Endothelial cell of umbilical vein (primary cell): ENCODE data around the gene C11orf24. TPM values are rescaled to one million over a fixed set of nuclear protein-coding genes. Genes with fewer than 3 reads are reported as not detected.

Experiments used
- BruUV-seq: library from RNA; stranded (reverse); fragments of 400-500 nt; replicated peaks from 2 replicates; lab custom pipeline; 2021; lab: Mats Ljungman, UMichigan
- CTCF ChIA-PET: fragments of 300-600, 350-600 bp; sonication (Branson Sonifier 250); formaldehyde crosslinking; loops from one replicate; lab custom pipeline; 2021; ENCODE audit warnings: antibody characterized with exemption, inconsistent platforms; lab: Charles Lee
- POLR2A ChIA-PET: fragments of 300-600, 350-600 bp; sonication (Branson Sonifier 250); formaldehyde crosslinking; loops from one replicate; lab custom pipeline; 2021; ENCODE audit warnings: antibody characterized with exemption, inconsistent platforms; lab: Charles Lee
- DNase-seq: peaks from one replicate; pipeline ENCODE4 v3.0.0-alpha.2; 2011; ENCODE audit warnings: low read depth, low spot score
- FAIRE-seq: peaks from 2 replicates; lab custom pipeline; 2011; peaks lifted over from hg19 to GRCh38; lab: Jason Lieb, UNC
- H2AFZ ChIP-seq: 2 replicates; pipeline ENCODE4 v1.6.0; 2012; ENCODE audit warnings: low read depth, low read length, control low read depth, inconsistent platforms
- H3K27ac ChIP-seq: 2 replicates; pipeline ENCODE4 v1.5.1; 2011; ENCODE audit warnings: low read depth, mild to moderate bottlenecking, control low read depth, low read length, moderate library complexity; ENCODE audit not compliant: insufficient read depth
- H3K27me3 ChIP-seq, 2 experiments: 2 replicates each; pipeline versions ENCODE4 v1.6.0 to v1.6.1; 2011; ENCODE audit warnings: low read length in 2 of 2, mixed read lengths in 1 of 2; ENCODE audit not compliant: control insufficient read depth in 2 of 2, insufficient read depth in 2 of 2
- H3K36me3 ChIP-seq, 2 experiments: 2 replicates in 1 of 2; 3 replicates in 1 of 2; pipeline ENCODE4 v1.5.1; 2011; ENCODE audit warnings: low read length in 2 of 2, mild to moderate bottlenecking in 1 of 2, moderate library complexity in 1 of 2; ENCODE audit not compliant: control insufficient read depth in 2 of 2, insufficient read depth in 2 of 2; ENCODE audit errors: extremely low read depth in 1 of 2
- H3K4me1 ChIP-seq: 3 replicates; pipeline ENCODE4 v1.5.1; 2011; ENCODE audit warnings: mild to moderate bottlenecking, low read length; ENCODE audit not compliant: control insufficient read depth, insufficient read depth; ENCODE audit errors: extremely low read depth
- H3K4me2 ChIP-seq: 2 replicates; pipeline ENCODE4 v1.6.1; 2011; ENCODE audit warnings: low read length, control low read depth, mixed read lengths; ENCODE audit not compliant: insufficient read depth
- H3K4me3 ChIP-seq, 3 experiments: fragments of 200-600 bp in 1 of 3; sonication (generic), shearing (Covaris generic) in 1 of 3; replicated peaks in 1 of 3; 2 replicates each; pipeline ENCODE4 v1.5.1; 2011 to 2016; ENCODE audit warnings: control low read depth in 3 of 3, low read length in 3 of 3, mild to moderate bottlenecking in 2 of 3, inconsistent platforms in 1 of 3, low read depth in 1 of 3, moderate library complexity in 1 of 3; ENCODE audit not compliant: insufficient read depth in 1 of 3
- H3K79me2 ChIP-seq: 2 replicates; pipeline ENCODE4 v1.6.0; 2012; ENCODE audit warnings: low read length, inconsistent platforms; ENCODE audit not compliant: control insufficient read depth, insufficient read depth
- H3K9ac ChIP-seq: replicated peaks from 2 replicates; pipeline ENCODE3; 2011; ENCODE audit warnings: low read length, control low read depth; ENCODE audit not compliant: insufficient read depth; ENCODE audit errors: extremely low read depth
- H3K9me1 ChIP-seq: replicated peaks from 3 replicates; pipeline ENCODE4 v1.6.0; 2011; ENCODE audit warnings: mild to moderate bottlenecking, low read length; ENCODE audit not compliant: control insufficient read depth, insufficient read depth; ENCODE audit errors: extremely low read depth
- H3K9me3 ChIP-seq: replicated peaks from 2 replicates; pipeline ENCODE4 v1.5.1; 2012; ENCODE audit warnings: low read length, inconsistent platforms; ENCODE audit not compliant: control insufficient read depth, insufficient read depth
- H4K20me1 ChIP-seq: replicated peaks from 2 replicates; pipeline ENCODE3; 2011; ENCODE audit warnings: mild to moderate bottlenecking, low read length; ENCODE audit not compliant: control insufficient read depth, insufficient read depth; ENCODE audit errors: extremely low read depth
- EZH2 ChIP-seq: IDR thresholded peaks from 2 replicates; pipeline ENCODE4 v1.6.1; 2012; ENCODE audit warnings: borderline replicate concordance, low read depth, mild to moderate bottlenecking, moderate library complexity, low read length, inconsistent platforms; ENCODE audit not compliant: severe bottlenecking
- FOS ChIP-seq: IDR thresholded peaks from 2 replicates; pipeline ENCODE4 v1.6.1; 2011; ENCODE audit warnings: mild to moderate bottlenecking, low read length, moderate library complexity, borderline replicate concordance; ENCODE audit not compliant: insufficient read depth
- GATA2 ChIP-seq: IDR thresholded peaks from 2 replicates; pipeline ENCODE4 v1.7.0; 2011; ENCODE audit warnings: low read depth, mild to moderate bottlenecking, moderate library complexity, mixed read lengths, low read length; ENCODE audit not compliant: insufficient read length, insufficient read depth
- JUN ChIP-seq: IDR thresholded peaks from 2 replicates; pipeline ENCODE4 v1.6.1; 2011; ENCODE audit warnings: borderline replicate concordance, low read depth; ENCODE audit not compliant: insufficient read length, insufficient read depth
- MAX ChIP-seq: IDR thresholded peaks from 2 replicates; pipeline ENCODE4 v1.6.1; 2011; ENCODE audit not compliant: insufficient read depth, insufficient read length
- MYC ChIP-seq: IDR thresholded peaks from one replicate; pipeline ENCODE4 v1.6.1; 2011; ENCODE audit warnings: mild to moderate bottlenecking, low read depth, low read length
- POLR2A ChIP-seq: IDR thresholded peaks from 2 replicates; pipeline ENCODE4 v1.6.1; 2012; ENCODE audit warnings: low read depth, mild to moderate bottlenecking, control low read depth, low read length
- POLR2AphosphoS5 ChIP-seq: IDR thresholded peaks from 2 replicates; pipeline ENCODE4 v1.6.1; 2012; ENCODE audit warnings: low read depth, mild to moderate bottlenecking, control low read depth, low read length, moderate library complexity; ENCODE audit not compliant: insufficient read depth
- dilution Hi-C: fragments of 300-500 bp; cut with MboI; formaldehyde crosslinking; loops from one replicate; pipeline ENCODE4 v1.15.0; 2019; ENCODE audit warnings: low sequenced_read_pairs; ENCODE audit not compliant: extremely low pct_ligation_motif_present
- intact Hi-C: fragments of 100-400 bp; cut with micrococcal nuclease; formaldehyde crosslinking; loops from one replicate; pipeline ENCODE4 v1.10.0; 2022
- polyA plus RNA-seq, 4 experiments: library from polyadenylated mRNA; depleted of rRNA in 3 of 4; stranded (reverse) in 3 of 4; unstranded in 1 of 4; fragments of >200 nt; gene quantifications; 2 replicates each; pipeline versions ENCODE4 v1.2.1 to v1.2.3, GENCODE V29; 2011 to 2012; ENCODE audit warnings: missing spikeins in 1 of 4
- total RNA-seq: library from RNA; stranded (reverse); gene quantifications from 2 replicates; pipeline ENCODE4 v1.2.3, GENCODE V29; 2021
- TF ChIP-seq, protein P1 (sequence below), 2 donors: IDR thresholded peaks; 1 replicate in 1 of 2; 2 replicates in 1 of 2; pipeline ENCODE4 v1.5.1; 2011; ENCODE audit warnings: low read length in 2 of 2, mild to moderate bottlenecking in 2 of 2, moderate library complexity in 2 of 2, control low read depth in 1 of 2, inconsistent platforms in 1 of 2, low read depth in 1 of 2; ENCODE audit not compliant: insufficient read depth in 1 of 2; ENCODE audit errors: extremely low read depth in 1 of 2

Gene C11orf24
- total and polyA plus RNA-seq, 2 donors (not counting 3 experiments of a cell fraction or from before 2014, with no cell fraction given): 26.4 to 34.1 TPM

- intact Hi-C loops: no loop called here
- BruUV-seq: no TSS peak
- H3K79me2 ChIP-seq: no peaks in the 10 kb centered on the region
- CTCF ChIA-PET: no interaction called here
- H4K20me1 ChIP-seq: no peaks in the 10 kb centered on the region
- no peak overlapping the region for H3K4me3 ChIP-seq
- H3K4me2 ChIP-seq: no peak overlapping the region
- dilution Hi-C loops: no loop called here
- H3K27ac ChIP-seq: no peak overlapping the region
- no peaks in the 10 kb centered on the region for H3K9me3 ChIP-seq
- peaks cover 3% of the 10 kb centered on the region for H3K4me1 ChIP-seq
- DNase-seq (no peak), FAIRE-seq (no peak)
- POLR2A ChIA-PET: no interaction called here
- no peak overlapping the region for H3K9ac ChIP-seq
- TF ChIP-seq JUN (no peak), MAX (no peak), POLR2A (no peak), GATA2 (no peak), MYC (no peak), FOS (no peak), POLR2AphosphoS5 (no peak), EZH2 (no peak)
- TF ChIP-seq, protein P1, sequence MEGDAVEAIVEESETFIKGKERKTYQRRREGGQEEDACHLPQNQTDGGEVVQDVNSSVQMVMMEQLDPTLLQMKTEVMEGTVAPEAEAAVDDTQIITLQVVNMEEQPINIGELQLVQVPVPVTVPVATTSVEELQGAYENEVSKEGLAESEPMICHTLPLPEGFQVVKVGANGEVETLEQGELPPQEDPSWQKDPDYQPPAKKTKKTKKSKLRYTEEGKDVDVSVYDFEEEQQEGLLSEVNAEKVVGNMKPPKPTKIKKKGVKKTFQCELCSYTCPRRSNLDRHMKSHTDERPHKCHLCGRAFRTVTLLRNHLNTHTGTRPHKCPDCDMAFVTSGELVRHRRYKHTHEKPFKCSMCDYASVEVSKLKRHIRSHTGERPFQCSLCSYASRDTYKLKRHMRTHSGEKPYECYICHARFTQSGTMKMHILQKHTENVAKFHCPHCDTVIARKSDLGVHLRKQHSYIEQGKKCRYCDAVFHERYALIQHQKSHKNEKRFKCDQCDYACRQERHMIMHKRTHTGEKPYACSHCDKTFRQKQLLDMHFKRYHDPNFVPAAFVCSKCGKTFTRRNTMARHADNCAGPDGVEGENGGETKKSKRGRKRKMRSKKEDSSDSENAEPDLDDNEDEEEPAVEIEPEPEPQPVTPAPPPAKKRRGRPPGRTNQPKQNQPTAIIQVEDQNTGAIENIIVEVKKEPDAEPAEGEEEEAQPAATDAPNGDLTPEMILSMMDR (IDR thresholded peaks at IDR 0.05; ENCODE audit: extremely low read depth in 1 of 2, insufficient read depth in 1 of 2, low read depth in 1 of 2, low read length in 2 of 2): no peak
- no peaks in the 10 kb centered on the region for H3K9me1 ChIP-seq
- no peaks in the 10 kb centered on the region for H3K36me3 ChIP-seq
- H3K27me3 ChIP-seq: peaks cover 0 to 1% of the 10 kb centered on the region in 2 experiments
- H2AFZ ChIP-seq: no peak overlapping the region
Measured at GRCh38 chr11:68275721-68276507, 4.1 kb upstream of the C11orf24 start.
